ENCODE results near the gene MST1. TPM values are rescaled to one million over a fixed set of nuclear protein-coding genes. Genes with fewer than 3 reads are reported as not detected.
"Not testable (repeated sequence)": the region's sequence is repeated elsewhere in the genome, so short reads cannot be mapped to it uniquely, and the experiment has no call there.

Gene MST1
- total RNA-seq, 1 donor: 2.9 TPM

GRCh38 chr3:49701388-49702077, 12.3 kb upstream of the MST1 start:
- no peak for DNase-seq (ENCODE audit: low read depth)
- H3K4me3 ChIP-seq (ENCODE audit: low read depth, low read length): no peak overlapping the region
- peak; percentile 49 for TF ChIP-seq CTCF (IDR thresholded peaks at IDR 0.05; ENCODE audit: insufficient read depth, low read length)

GRCh38 chr3:49700453-49701128, 11.3 kb upstream of the MST1 start:
- no peak for DNase-seq (ENCODE audit: low read depth)
- H3K4me3 ChIP-seq (ENCODE audit: low read depth, low read length): no peak overlapping the region
- no peak for TF ChIP-seq CTCF (IDR thresholded peaks at IDR 0.05; ENCODE audit: insufficient read depth, low read length)

GRCh38 chr3:49700014-49700413, 10.7 kb upstream of the MST1 start:
- H3K4me3 ChIP-seq (ENCODE audit: low read depth, low read length): no peak overlapping the region
- TF ChIP-seq CTCF (IDR thresholded peaks at IDR 0.05; ENCODE audit: insufficient read depth, low read length): no peak
- no peak for DNase-seq (ENCODE audit: low read depth)

- no peak for DNase-seq (ENCODE audit: low read depth)
- H3K4me3 ChIP-seq (ENCODE audit: low read depth, low read length): no peak overlapping the region
- no peak for TF ChIP-seq CTCF (IDR thresholded peaks at IDR 0.05; ENCODE audit: insufficient read depth, low read length)
Observed at GRCh38 chr3:49699281-49699979, 10.2 kb upstream of the MST1 start.

- not testable (repeated sequence) for DNase-seq (ENCODE audit: low read depth); H3K4me3 ChIP-seq (ENCODE audit: low read depth, low read length)
Observed at GRCh38 chr3:49695350-49696015, 6.2 kb upstream of the MST1 start.

GRCh38 chr3:49694409-49695070, 5.3 kb upstream of the MST1 start:
- H3K4me3 ChIP-seq (ENCODE audit: low read depth, low read length); DNase-seq (ENCODE audit: low read depth): not testable (repeated sequence)

GRCh38 chr3:49691481-49691880, 2.2 kb upstream of the MST1 start:
- H3K4me3 ChIP-seq (ENCODE audit: low read depth, low read length); DNase-seq (ENCODE audit: low read depth): not testable (repeated sequence)

- DNase-seq (ENCODE audit: low read depth): not testable (repeated sequence)
- H3K4me3 ChIP-seq (ENCODE audit: low read depth, low read length): peak overlapping the region; percentile 18
Observed at GRCh38 chr3:49690856-49691255, 1.6 kb upstream of the MST1 start.

GRCh38 chr3:49689908-49690624, 792 bp upstream of the MST1 start:
- peak overlapping the region; percentile 93 for H3K4me3 ChIP-seq (ENCODE audit: low read depth, low read length)
- DNase-seq (ENCODE audit: low read depth): not testable (repeated sequence)

- DNase-seq (ENCODE audit: low read depth): not testable (repeated sequence)
- peak overlapping the region; percentile 93 for H3K4me3 ChIP-seq (ENCODE audit: low read depth, low read length)
Observed at GRCh38 chr3:49688338-49689045, 782 bp downstream of the MST1 start.

GRCh38 chr3:49687424-49687795, 1.9 kb downstream of the MST1 start:
- not testable (repeated sequence) for H3K4me3 ChIP-seq (ENCODE audit: low read depth, low read length); DNase-seq (ENCODE audit: low read depth)
